CD8-positive, alpha-beta memory T cell (primary cell): ENCODE data around the gene FRMD4B. TPM values are rescaled to one million over a fixed set of nuclear protein-coding genes. Genes with fewer than 3 reads are reported as not detected.

ENCODE experiments used
- CTCF ChIA-PET: fragments of 350-600 bp; sonication (Branson Sonifier 250); formaldehyde crosslinking; loops from one replicate; lab custom pipeline; 2021; ENCODE audit warnings: antibody characterized with exemption; lab: Charles Lee
- POLR2A ChIA-PET: fragments of 350-600 bp; sonication (Branson Sonifier 250); formaldehyde crosslinking; loops from one replicate; lab custom pipeline; 2021; ENCODE audit warnings: antibody characterized with exemption; lab: Charles Lee
- DNase-seq, 5 donors: peaks; one replicate each; pipeline versions ENCODE4 v3.0.0 to v3.0.0-alpha.2; 2020 to 2022; ENCODE audit warnings: mixed read lengths in 1 of 5
- H3K27ac ChIP-seq: one replicate; pipeline ENCODE4 v1.7.0; 2013; ENCODE audit warnings: low read depth, mild to moderate bottlenecking, low read length, moderate library complexity
- H3K27me3 ChIP-seq: 2 replicates; pipeline ENCODE4 v1.7.0; 2013; ENCODE audit warnings: low read length, mild to moderate bottlenecking; ENCODE audit not compliant: insufficient read depth, poor library complexity, severe bottlenecking
- H3K36me3 ChIP-seq: 2 replicates; pipeline ENCODE4 v1.7.0; 2013; ENCODE audit warnings: mild to moderate bottlenecking, low read length, moderate library complexity; ENCODE audit not compliant: insufficient read depth
- H3K4me1 ChIP-seq: 2 replicates; pipeline ENCODE4 v1.7.0; 2013; ENCODE audit warnings: mild to moderate bottlenecking, low read length, moderate library complexity; ENCODE audit not compliant: insufficient read depth
- H3K4me3 ChIP-seq: 2 replicates; pipeline ENCODE4 v1.7.0; 2013; ENCODE audit warnings: mild to moderate bottlenecking, low read length
- H3K9me3 ChIP-seq: 2 replicates; pipeline ENCODE4 v1.7.0; 2013; ENCODE audit warnings: mild to moderate bottlenecking, low read length
- H3K27ac Mint-ChIP-seq, 8 donors: one replicate each; pipeline ENCODE4 v1.8.0; 2020 to 2021; ENCODE audit warnings: mixed read lengths in 8 of 8, mild to moderate bottlenecking in 6 of 8, inconsistent platforms in 3 of 8, moderate library complexity in 3 of 8
- H3K27me3 Mint-ChIP-seq, 2 donors: one replicate each; pipeline ENCODE4 v1.8.0; 2020 to 2021; ENCODE audit warnings: mixed read lengths in 2 of 2, mild to moderate bottlenecking in 1 of 2, moderate library complexity in 1 of 2
- H3K36me3 Mint-ChIP-seq, 3 donors: one replicate each; pipeline ENCODE4 v1.8.0; 2020 to 2021; ENCODE audit warnings: mixed read lengths in 3 of 3, inconsistent platforms in 1 of 3, mild to moderate bottlenecking in 1 of 3
- H3K4me1 Mint-ChIP-seq, 3 donors: one replicate each; pipeline ENCODE4 v1.8.0; 2020 to 2021; ENCODE audit warnings: mixed read lengths in 3 of 3, inconsistent platforms in 1 of 3, mild to moderate bottlenecking in 1 of 3
- H3K4me3 Mint-ChIP-seq, 7 donors: one replicate each; pipeline ENCODE4 v1.8.0; 2020 to 2021; ENCODE audit warnings: mixed read lengths in 7 of 7, mild to moderate bottlenecking in 6 of 7, moderate library complexity in 4 of 7, inconsistent platforms in 2 of 7
- H3K9me3 Mint-ChIP-seq, 5 donors: one replicate each; pipeline ENCODE4 v1.8.0; 2020 to 2022; ENCODE audit warnings: mixed read lengths in 5 of 5, mild to moderate bottlenecking in 3 of 5, moderate library complexity in 2 of 5, inconsistent platforms in 1 of 5
- polyA plus RNA-seq: library from polyadenylated mRNA; unstranded; fragments of 300-500 nt; fragmentation: Illumina TruSeq; gene quantifications from one replicate; pipeline ENCODE4 v1.2.3, GENCODE V29; 2021
- total RNA-seq, 2 experiments: library from RNA; stranded (reverse); gene quantifications; one replicate each; pipeline ENCODE4 v1.2.3, GENCODE V29; 2021

FRMD4B gene
- total and polyA plus RNA-seq, 3 experiments from 2014 or later = 3.0 to 41.1 (median 40.3) TPM

DNA sequence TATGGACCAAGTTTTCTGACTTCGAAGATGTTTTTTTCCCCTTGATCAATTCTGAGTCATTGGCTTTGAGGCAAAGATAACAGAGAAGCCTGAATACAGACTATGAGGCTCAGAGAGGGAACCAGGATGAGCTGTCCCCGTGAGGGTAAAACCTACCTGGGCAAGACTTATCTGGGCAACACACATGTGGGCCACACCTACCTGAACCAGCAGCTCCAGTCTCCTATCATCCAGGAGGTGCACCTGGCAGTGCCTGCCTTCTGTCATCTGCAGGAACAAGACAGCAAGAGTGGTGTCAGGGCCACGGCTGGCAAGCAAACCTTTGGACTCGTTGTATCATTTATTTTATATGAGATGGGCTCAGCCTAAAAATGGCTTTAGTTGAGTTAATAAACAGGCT is 72.6 kb downstream of the FRMD4B start:
- Mint-ChIP-seq H3K36me3 (no peaks in the 10 kb centered on the region), H3K4me1 (no peaks in the 10 kb centered on the region), H3K4me3 (no peak overlapping the region), H3K27ac (no peak overlapping the region), H3K27me3 (peaks cover 0 to 2% of the 10 kb centered on the region in 2 donors), H3K9me3 (no peaks in the 10 kb centered on the region)
- DNase-seq = no peak
- ChIA-PET POLR2A (no interaction called here), CTCF (interaction anchor here (10.6 kb wide), 1 partner anchor 153 kb away, joined by 244 read pairs; no protein-coding TSS in a partner anchor)
- no peaks in the 10 kb centered on the region for H3K36me3 ChIP-seq
- H3K27me3 ChIP-seq = no peaks in the 10 kb centered on the region
- no peaks in the 10 kb centered on the region for H3K9me3 ChIP-seq
- no peak overlapping the region for H3K4me3 ChIP-seq
- no peak overlapping the region for H3K27ac ChIP-seq
- H3K4me1 ChIP-seq = no peaks in the 10 kb centered on the region

DNA sequence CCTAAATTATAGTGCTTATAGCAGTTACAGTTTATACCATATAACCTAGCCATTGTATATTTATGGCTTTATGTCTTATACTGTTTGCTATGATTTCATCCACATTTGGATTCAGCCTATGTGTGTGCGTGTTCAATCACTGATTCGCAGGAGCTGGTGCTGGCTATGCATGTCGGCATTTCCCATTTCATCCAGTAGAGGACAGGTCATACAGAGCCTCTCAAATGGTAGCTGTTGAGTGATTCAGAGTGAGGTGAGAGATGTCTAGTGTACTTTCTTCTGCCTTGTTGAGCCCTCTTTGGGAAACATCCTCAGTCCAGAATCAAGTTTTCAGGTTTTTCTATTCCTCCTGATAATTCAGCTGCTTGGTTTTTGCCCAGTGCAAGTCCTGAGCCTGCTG is 76.1 kb downstream of the FRMD4B start:
- Mint-ChIP-seq H3K27me3 (peaks cover 0 to 2% of the 10 kb centered on the region in 2 donors), H3K4me1 (peaks cover 7% of the 10 kb centered on the region in 3 donors), H3K4me3 (no peak overlapping the region), H3K27ac (no peak overlapping the region), H3K9me3 (no peaks in the 10 kb centered on the region), H3K36me3 (no peaks in the 10 kb centered on the region)
- ChIA-PET CTCF (interaction anchor here (1.4 to 10.6 kb wide), 2 partner anchors 150 to 189 kb away, joined by 4 to 244 read pairs; no protein-coding TSS in a partner anchor), POLR2A (no interaction called here)
- peaks cover 3% of the 10 kb centered on the region for H3K4me1 ChIP-seq
- H3K9me3 ChIP-seq = no peaks in the 10 kb centered on the region
- H3K36me3 ChIP-seq = no peaks in the 10 kb centered on the region
- no peak for DNase-seq
- no peak overlapping the region for H3K27ac ChIP-seq
- no peak overlapping the region for H3K4me3 ChIP-seq
- no peaks in the 10 kb centered on the region for H3K27me3 ChIP-seq

DNA sequence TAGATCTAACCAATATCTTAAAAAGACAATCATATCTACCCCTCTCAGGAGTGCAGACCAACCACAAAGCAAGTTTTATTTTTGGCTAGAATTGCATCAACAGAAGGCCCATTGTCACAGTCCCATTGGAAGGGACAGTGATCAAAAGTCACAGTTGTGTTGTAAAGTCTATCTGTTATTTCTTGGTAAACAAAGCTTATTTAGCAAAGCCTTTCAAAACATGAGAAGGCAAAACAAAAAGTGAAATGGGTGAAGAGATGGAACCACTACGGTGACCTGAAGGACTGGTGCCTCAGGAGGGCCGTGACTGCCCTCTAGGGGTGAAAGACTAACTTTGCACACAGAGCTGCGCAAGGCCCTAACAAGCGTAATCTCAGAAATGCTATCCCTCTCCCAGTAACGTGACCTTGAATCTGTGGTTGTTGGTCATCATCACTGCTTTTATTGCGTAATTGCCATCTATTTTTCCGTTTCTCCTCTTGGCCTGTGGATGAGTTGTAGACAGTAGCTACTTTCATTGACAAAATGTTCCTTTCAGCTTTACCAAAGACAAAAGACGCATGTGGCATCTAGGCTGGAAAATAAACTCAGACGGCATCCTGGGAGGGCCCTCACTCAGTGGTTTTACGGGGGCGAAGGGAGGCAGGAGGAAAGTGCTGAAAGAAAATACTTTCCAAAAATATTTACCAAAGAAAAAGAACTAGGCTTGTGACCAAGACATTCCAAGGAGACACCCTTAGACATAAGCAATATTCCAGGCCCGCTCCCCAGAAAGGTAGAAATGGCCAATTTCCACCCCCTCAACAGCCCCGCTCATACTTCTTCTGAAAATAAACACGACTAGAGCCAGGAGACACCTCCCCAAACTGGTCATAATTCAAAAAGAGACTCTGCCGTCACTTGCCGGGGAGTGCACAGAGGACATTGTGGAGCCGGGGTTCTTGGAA is 79.4 kb downstream of the FRMD4B start:
- H3K4me3 Mint-ChIP-seq = no peak overlapping the region
- ChIA-PET POLR2A (no interaction called here), CTCF (interaction anchor here (0.7 to 10.6 kb wide), 25 partner anchors 8 to 191 kb away, joined by 3 to 244 read pairs (median 5); no protein-coding TSS in a partner anchor)
- H3K27ac Mint-ChIP-seq = peak overlapping the region in 3 of 8 donors; percentile 13 to 38 (median 30)
- no peaks in the 10 kb centered on the region for H3K9me3 Mint-ChIP-seq
- no peak overlapping the region for H3K4me3 ChIP-seq
- no peaks in the 10 kb centered on the region for H3K36me3 ChIP-seq
- H3K4me1 ChIP-seq = peaks cover 3% of the 10 kb centered on the region
- H3K27me3 ChIP-seq = no peaks in the 10 kb centered on the region
- H3K9me3 ChIP-seq = no peaks in the 10 kb centered on the region
- no peaks in the 10 kb centered on the region for H3K36me3 Mint-ChIP-seq
- H3K4me1 Mint-ChIP-seq = peaks cover 7% of the 10 kb centered on the region in 3 donors
- H3K27me3 Mint-ChIP-seq = peaks cover 0 to 2% of the 10 kb centered on the region in 2 donors
- DNase-seq = peak; percentile 46 to 75 (median 51)
- H3K27ac ChIP-seq = no peak overlapping the region

DNA sequence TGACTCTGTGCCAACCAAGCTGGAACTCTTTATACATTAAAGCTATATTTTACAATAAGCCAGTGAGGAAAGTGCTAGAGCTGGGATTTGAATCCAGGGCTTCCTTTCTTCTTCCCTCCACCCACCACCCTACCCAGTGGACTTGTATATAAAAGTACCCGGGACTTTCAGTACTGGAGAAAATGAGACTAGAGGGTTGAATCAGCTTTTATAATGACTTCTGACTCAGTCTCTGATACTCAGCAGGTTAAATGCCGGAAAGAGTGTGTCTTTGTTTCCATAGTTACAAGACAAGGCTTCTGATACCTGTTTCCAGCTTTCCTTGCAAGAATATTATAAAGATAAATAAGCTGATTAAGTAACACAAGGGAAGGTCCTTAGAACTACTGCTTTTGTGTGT is 80.9 kb downstream of the FRMD4B start:
- DNase-seq = no peak
- Histone ChIP-seq H3K27ac (no peak overlapping the region), H3K9me3 (no peaks in the 10 kb centered on the region), H3K4me1 (peaks cover 3% of the 10 kb centered on the region), H3K36me3 (no peaks in the 10 kb centered on the region), H3K27me3 (no peaks in the 10 kb centered on the region), H3K4me3 (no peak overlapping the region)
- no peaks in the 10 kb centered on the region for H3K36me3 Mint-ChIP-seq
- ChIA-PET CTCF (interaction anchor here (0.7 to 10.6 kb wide), 6 partner anchors 12 to 184 kb away, joined by 3 to 244 read pairs (median 10); no protein-coding TSS in a partner anchor), POLR2A (no interaction called here)
- H3K9me3 Mint-ChIP-seq = no peaks in the 10 kb centered on the region
- H3K27ac Mint-ChIP-seq = no peak overlapping the region
- peaks cover 7% of the 10 kb centered on the region in 3 donors for H3K4me1 Mint-ChIP-seq
- no peaks in the 10 kb centered on the region for H3K27me3 Mint-ChIP-seq
- H3K4me3 Mint-ChIP-seq = no peak overlapping the region

DNA sequence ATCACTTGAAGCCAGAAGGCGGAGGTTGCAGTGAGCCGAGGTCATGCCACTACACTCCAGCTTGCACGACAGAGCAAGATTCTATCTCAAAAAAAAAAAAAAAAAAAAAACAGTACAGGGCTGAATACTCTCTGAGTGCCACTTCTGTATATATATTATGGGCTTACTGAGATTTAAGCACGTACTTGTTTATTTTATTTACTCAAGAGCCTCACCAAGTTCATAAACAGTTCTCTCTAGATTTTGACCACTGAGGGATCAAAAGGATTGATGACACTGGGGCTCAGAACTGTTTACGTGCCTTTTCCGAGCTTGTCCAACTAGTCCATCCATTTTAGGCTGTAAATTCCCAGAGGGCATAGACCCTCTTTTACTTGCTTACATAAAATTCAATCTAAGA is 81.5 kb downstream of the FRMD4B start:
- Mint-ChIP-seq H3K4me1 (peaks cover 7% of the 10 kb centered on the region in 3 donors), H3K27me3 (no peaks in the 10 kb centered on the region), H3K4me3 (no peak overlapping the region), H3K9me3 (no peaks in the 10 kb centered on the region), H3K36me3 (no peaks in the 10 kb centered on the region), H3K27ac (no peak overlapping the region)
- no peaks in the 10 kb centered on the region for H3K27me3 ChIP-seq
- POLR2A ChIA-PET = no interaction called here
- H3K36me3 ChIP-seq = no peaks in the 10 kb centered on the region
- H3K4me1 ChIP-seq = peaks cover 3% of the 10 kb centered on the region
- no peaks in the 10 kb centered on the region for H3K9me3 ChIP-seq
- CTCF ChIA-PET = interaction anchor here (0.9 to 10.6 kb wide), 2 partner anchors 144 to 183 kb away, joined by 3 to 244 read pairs; no protein-coding TSS in a partner anchor
- DNase-seq = no peak
- no peak overlapping the region for H3K27ac ChIP-seq
- H3K4me3 ChIP-seq = no peak overlapping the region

DNA sequence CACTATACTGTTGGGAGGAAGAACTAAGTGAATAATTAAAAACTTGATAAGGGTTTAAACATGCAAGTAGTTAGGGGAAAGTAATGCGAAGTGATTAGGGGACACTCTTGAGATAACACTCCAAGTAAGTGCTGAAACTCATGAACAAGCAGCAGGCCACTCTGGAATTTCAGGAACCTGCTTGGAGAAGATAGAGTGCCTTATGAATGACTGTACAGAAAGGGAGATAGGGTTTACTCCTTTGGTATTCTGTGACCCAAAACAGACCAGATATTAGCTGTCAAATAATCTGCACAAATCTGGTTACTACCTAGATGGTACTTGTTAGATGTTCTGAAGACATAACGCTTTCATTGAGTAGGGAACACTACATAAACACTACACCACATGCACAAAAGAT is 85.6 kb downstream of the FRMD4B start:
- no peak for DNase-seq
- no peaks in the 10 kb centered on the region for H3K4me1 ChIP-seq
- H3K9me3 ChIP-seq = no peaks in the 10 kb centered on the region
- Mint-ChIP-seq H3K36me3 (no peaks in the 10 kb centered on the region), H3K27ac (no peak overlapping the region), H3K9me3 (no peaks in the 10 kb centered on the region), H3K27me3 (no peaks in the 10 kb centered on the region), H3K4me3 (no peak overlapping the region), H3K4me1 (no peaks in the 10 kb centered on the region)
- CTCF ChIA-PET = interaction anchor here (1.2 kb wide), 1 partner anchor 125 kb away, joined by 3 read pairs; no protein-coding TSS in a partner anchor
- H3K27ac ChIP-seq = no peak overlapping the region
- H3K4me3 ChIP-seq = no peak overlapping the region
- H3K27me3 ChIP-seq = no peaks in the 10 kb centered on the region
- POLR2A ChIA-PET = no interaction called here
- no peaks in the 10 kb centered on the region for H3K36me3 ChIP-seq

DNA sequence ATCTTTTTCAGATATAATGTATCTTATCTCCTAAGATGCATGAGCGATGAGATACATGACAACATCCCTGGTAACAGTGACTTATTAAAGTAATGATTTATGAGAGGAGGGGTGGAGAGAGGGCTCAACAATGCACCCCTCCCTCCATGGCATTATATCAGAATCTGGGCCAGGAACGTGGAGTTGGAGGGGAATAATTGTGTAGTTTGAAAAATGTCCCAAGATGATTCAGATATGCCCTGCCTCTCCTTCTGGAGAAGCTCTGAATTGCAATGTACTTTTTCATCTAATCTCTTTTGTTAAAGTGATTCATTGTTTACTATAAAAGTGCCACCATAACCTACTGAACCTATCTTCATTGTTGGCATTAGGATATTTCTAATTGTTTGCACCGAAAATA is 86.5 kb downstream of the FRMD4B start:
- Histone ChIP-seq H3K27ac (no peak overlapping the region), H3K4me3 (no peak overlapping the region), H3K36me3 (no peaks in the 10 kb centered on the region), H3K9me3 (no peaks in the 10 kb centered on the region), H3K4me1 (no peaks in the 10 kb centered on the region), H3K27me3 (no peaks in the 10 kb centered on the region)
- CTCF ChIA-PET = interaction anchor here (1.2 kb wide), 1 partner anchor 124 kb away, joined by 3 read pairs; no protein-coding TSS in a partner anchor
- H3K4me1 Mint-ChIP-seq = no peaks in the 10 kb centered on the region
- H3K4me3 Mint-ChIP-seq = no peak overlapping the region
- H3K27me3 Mint-ChIP-seq = no peaks in the 10 kb centered on the region
- H3K9me3 Mint-ChIP-seq = no peaks in the 10 kb centered on the region
- no peak overlapping the region for H3K27ac Mint-ChIP-seq
- DNase-seq = no peak
- POLR2A ChIA-PET = no interaction called here
- H3K36me3 Mint-ChIP-seq = no peaks in the 10 kb centered on the region

DNA sequence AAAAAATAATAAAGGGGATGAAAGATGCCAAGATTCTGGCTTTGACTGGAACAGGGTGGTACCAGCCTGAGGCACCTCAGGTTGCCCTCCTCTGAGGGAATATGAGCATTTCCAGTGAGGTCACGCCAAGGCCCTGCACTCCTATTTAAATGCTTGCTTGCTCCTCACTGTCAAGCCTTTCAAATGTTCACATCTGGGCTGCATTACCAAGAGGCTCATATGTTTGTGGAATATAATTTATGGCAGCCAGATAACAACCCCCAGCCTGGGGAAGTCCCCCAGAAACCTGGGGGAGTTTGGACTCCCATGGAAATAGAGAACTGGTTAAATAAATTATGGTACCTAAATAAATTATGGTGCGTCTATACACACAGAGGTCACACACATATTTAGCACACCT is 88.4 kb downstream of the FRMD4B start:
- no peaks in the 10 kb centered on the region for H3K36me3 Mint-ChIP-seq
- H3K27ac Mint-ChIP-seq = peak overlapping the region in 2 of 8 donors; percentile 15 to 72
- H3K36me3 ChIP-seq = no peaks in the 10 kb centered on the region
- H3K27me3 Mint-ChIP-seq = no peaks in the 10 kb centered on the region
- H3K4me3 ChIP-seq = no peak overlapping the region
- POLR2A ChIA-PET = no interaction called here
- H3K4me3 Mint-ChIP-seq = no peak overlapping the region
- no peak overlapping the region for H3K27ac ChIP-seq
- CTCF ChIA-PET = interaction anchor here (0.6 kb wide), 1 partner anchor 136 kb away, joined by 3 read pairs; no protein-coding TSS in a partner anchor
- no peaks in the 10 kb centered on the region for H3K9me3 Mint-ChIP-seq
- H3K4me1 ChIP-seq = no peaks in the 10 kb centered on the region
- H3K27me3 ChIP-seq = no peaks in the 10 kb centered on the region
- H3K9me3 ChIP-seq = no peaks in the 10 kb centered on the region
- no peak for DNase-seq
- H3K4me1 Mint-ChIP-seq = no peaks in the 10 kb centered on the region
